K562 (cell line): ENCODE results near the gene MFF. TPM values are rescaled to one million over a fixed set of nuclear protein-coding genes. Genes with fewer than 3 reads are reported as not detected.

Experiments
- ATAC-seq: fragments of 200-7000 bp; cut with Tn5 transposase; 3 replicates; pipeline ENCODE4 v1.9.1; 2020; ENCODE audit warnings: moderate library complexity
- BruUV-seq: library from RNA; stranded (reverse); fragments of 400-500 nt; replicated peaks from 2 replicates; lab custom pipeline; 2021; lab: Mats Ljungman, UMichigan
- CTCF ChIA-PET: fragments of 300-600 bp; formaldehyde crosslinking; extraction: SDS; loops from one replicate; lab custom pipeline; 2021; ENCODE audit warnings: low intra/inter-chr PET ratio; lab: Yijun Ruan, JAX
- POLR2A ChIA-PET: fragments of 300-600, 350-650 bp; sonication (Branson Sonifier 250); formaldehyde crosslinking; extraction: SDS; loops from one replicate; lab custom pipeline; 2021; ENCODE audit warnings: antibody characterized with exemption, inconsistent platforms; lab: Yijun Ruan, JAX
- DNase-seq, 4 experiments: peaks; one replicate each; pipeline versions ENCODE4 v3.0.0 to v3.0.0-alpha.2; 2011 to 2018; ENCODE audit warnings: low spot score in 3 of 4, mixed read lengths in 3 of 4; ENCODE audit errors: extremely low read depth in 1 of 4
- FAIRE-seq: peaks from 2 replicates; lab custom pipeline; 2011; peaks lifted over from hg19 to GRCh38; lab: Jason Lieb, UNC
- H2AFZ ChIP-seq: 2 replicates; pipeline ENCODE4 v1.6.0; 2011; ENCODE audit warnings: low read depth, low read length, control low read depth, inconsistent platforms
- H3K27ac ChIP-seq: fragments of 200-600 bp; 3 replicates; pipeline ENCODE4 v1.8.0; 2011; ENCODE audit warnings: low read depth, mild to moderate bottlenecking, control low read depth, inconsistent platforms, low read length, moderate library complexity, mixed read lengths; ENCODE audit errors: extremely low read depth
- H3K27me3 ChIP-seq, 2 experiments: fragments of 300-600 bp in 1 of 2; 2 replicates in 1 of 2; 3 replicates in 1 of 2; pipeline versions ENCODE4 v1.6.0 to v1.8.0; 2011; ENCODE audit warnings: inconsistent platforms in 2 of 2, low read length in 2 of 2, mild to moderate bottlenecking in 1 of 2, mixed read lengths in 1 of 2, moderate library complexity in 1 of 2; ENCODE audit not compliant: control insufficient read depth in 2 of 2, insufficient read depth in 2 of 2
- H3K36me3 ChIP-seq: fragments of 300-600 bp; 3 replicates; pipeline ENCODE4 v1.8.0; 2011; ENCODE audit warnings: mild to moderate bottlenecking, low read length, inconsistent platforms; ENCODE audit not compliant: control insufficient read depth, insufficient read depth
- H3K4me1 ChIP-seq, 2 experiments: fragments of 200-600 bp in 1 of 2; replicated peaks in 1 of 2; 2 replicates in 1 of 2; 3 replicates in 1 of 2; pipeline versions ENCODE4 v1.5.1 to v1.8.0; 2011; ENCODE audit warnings: inconsistent platforms in 2 of 2, low read length in 2 of 2, mild to moderate bottlenecking in 1 of 2, mixed read lengths in 1 of 2, moderate library complexity in 1 of 2; ENCODE audit not compliant: control insufficient read depth in 2 of 2, insufficient read depth in 2 of 2
- H3K4me2 ChIP-seq: 2 replicates; pipeline ENCODE4 v1.6.1; 2011; ENCODE audit warnings: low read length, control low read depth, inconsistent platforms, mixed read lengths; ENCODE audit not compliant: insufficient read depth
- H3K4me3 ChIP-seq: fragments of 200-600 bp; sonication (generic), shearing (Covaris generic); 2 replicates; pipeline ENCODE4 v1.5.1; 2016; ENCODE audit warnings: control low read depth, inconsistent platforms
- H3K79me2 ChIP-seq: fragments of 200-600 bp; 3 replicates; pipeline ENCODE4 v1.8.0; 2011; ENCODE audit warnings: low read length, inconsistent platforms; ENCODE audit not compliant: control insufficient read depth, insufficient read depth
- H3K9ac ChIP-seq, 2 experiments: 2 replicates each; pipeline versions ENCODE4 v1.6.0 to v1.6.1; 2011; ENCODE audit warnings: low read depth in 2 of 2, low read length in 2 of 2, control low read depth in 1 of 2, inconsistent platforms in 1 of 2, mild to moderate bottlenecking in 1 of 2, mixed read lengths in 1 of 2; ENCODE audit not compliant: insufficient read depth in 1 of 2
- H3K9me1 ChIP-seq: one replicate; pipeline ENCODE4 v1.6.0; 2011; ENCODE audit warnings: inconsistent platforms, mild to moderate bottlenecking, low read length, moderate library complexity; ENCODE audit not compliant: control insufficient read depth, insufficient read depth
- H3K9me3 ChIP-seq: replicated peaks from 2 replicates; pipeline ENCODE4 v1.5.1; 2011; ENCODE audit warnings: low read depth, low read length, inconsistent platforms; ENCODE audit not compliant: control insufficient read depth, insufficient read depth
- H4K20me1 ChIP-seq: replicated peaks from 2 replicates; pipeline ENCODE4 v1.6.1; 2011; ENCODE audit warnings: low read length, inconsistent platforms, mixed read lengths; ENCODE audit not compliant: control insufficient read depth, insufficient read depth
- CBX8 ChIP-seq: fragments of 200-600 bp; sonication (generic); IDR thresholded peaks from 2 replicates; pipeline ENCODE4 v1.6.1; 2012; ENCODE audit warnings: borderline replicate concordance, mixed run types, low read depth, mild to moderate bottlenecking, moderate library complexity, mixed read lengths, low read length, control low read depth, inconsistent platforms; ENCODE audit not compliant: poor library complexity, severe bottlenecking; ENCODE audit errors: extremely low read depth
- EZH2 ChIP-seq: IDR thresholded peaks from 2 replicates; pipeline ENCODE4 v1.6.1; 2012; ENCODE audit warnings: low read depth, mild to moderate bottlenecking, inconsistent platforms, low read length, borderline replicate concordance
- JUN ChIP-seq, 2 experiments: sonication (generic) in 1 of 2; formaldehyde crosslinking in 1 of 2; IDR thresholded peaks; 2 replicates each; pipeline versions ENCODE4 v1.6.1 to v1.8.0; 2012 to 2022; ENCODE audit warnings: borderline replicate concordance in 2 of 2, mild to moderate bottlenecking in 2 of 2, improper control_type of control experiment in 1 of 2, low read depth in 1 of 2, low read length in 1 of 2, missing genetic modification reagents in 1 of 2
- KAT8 ChIP-seq: fragments of 450-650 bp; IDR thresholded peaks from 2 replicates; pipeline ENCODE4 v1.6.1; 2016; ENCODE audit warnings: low read depth, mild to moderate bottlenecking
- NFE2 ChIP-seq: IDR thresholded peaks from 2 replicates; pipeline ENCODE4 v1.6.1; 2014; ENCODE audit warnings: antibody characterized with exemption, low read depth
- POLR2A ChIP-seq: fragments of 450-650 bp; conservative IDR thresholded peaks from 2 replicates; pipeline ENCODE4 v1.6.1; 2016
- PRDM10 ChIP-seq: fragments of 450-650 bp; IDR thresholded peaks from 2 replicates; pipeline ENCODE4 v1.6.1; 2018; ENCODE audit not compliant: partially characterized antibody
- TBL1XR1 ChIP-seq, 2 experiments: IDR thresholded peaks; 2 replicates each; pipeline ENCODE4 v1.6.1; 2012; ENCODE audit warnings: improper control_type of control experiment in 2 of 2, low read length in 2 of 2, mild to moderate bottlenecking in 1 of 2
- XRCC5 ChIP-seq: fragments of 200-400 bp; formaldehyde crosslinking; IDR thresholded peaks from 2 replicates; pipeline ENCODE4 v1.6.1; 2017; ENCODE audit warnings: low read depth, mild to moderate bottlenecking, low read length
- ZNF134 ChIP-seq: fragments of 250-450 bp; sonication (Bioruptor Pico); conservative IDR thresholded peaks from 2 replicates; pipeline ENCODE4 v1.4.0; 2020
- ZNF263 ChIP-seq: sonication (generic); formaldehyde crosslinking; IDR thresholded peaks from 2 replicates; pipeline ENCODE4 v1.8.0; 2022; ENCODE audit warnings: mild to moderate bottlenecking, missing genetic modification reagents, borderline replicate concordance
- ZNF696 ChIP-seq: fragments of 250-450 bp; sonication (Bioruptor Pico); conservative IDR thresholded peaks from 2 replicates; pipeline ENCODE4 v1.4.0; 2020; ENCODE audit warnings: mild to moderate bottlenecking, moderate library complexity
- WGBS: fragments of 100-300 bp; shearing (Covaris generic); methylation state at CpG from one replicate; pipeline ENCODE4 v1.1.6; 2016; ENCODE audit warnings: low coverage, mixed read lengths; ENCODE audit not compliant: insufficient coverage; ENCODE audit errors: missing lambda C conversion rate; 5-methylcytosine and 5-hydroxymethylcytosine counted together
- in situ Hi-C: fragments of 300-500 bp; cut with MboI; formaldehyde crosslinking; loops from 4 replicates; pipeline ENCODE4 v1.15.0; 2018; ENCODE audit warnings: inconsistent platforms, mixed read lengths
- intact Hi-C: fragments of 100-400 bp; cut with micrococcal nuclease; formaldehyde crosslinking; loops from 2 replicates; pipeline ENCODE4 v1.14.2; 2022
- polyA plus RNA-seq, 8 experiments: library from polyadenylated mRNA; depleted of rRNA in 4 of 8; stranded (reverse) in 5 of 8; unstranded in 3 of 8; fragments of >200 nt; fragmentation: Nextera tagmentation in 2 of 8; fragmentation: Illumina TruSeq in 1 of 8; extraction: Ambion mirVana in 2 of 8; extraction: Trizol in 1 of 8; gene quantifications; 2 replicates each; pipeline versions ENCODE4 v1.2.1 to v1.2.3, GENCODE V29; 2011 to 2014; ENCODE audit warnings: inconsistent platforms in 1 of 8, missing spikeins in 1 of 8
- total RNA-seq, 7 experiments: library from RNA; depleted of rRNA in 6 of 7; stranded (reverse); fragments of >200 nt in 6 of 7; fragmentation: Illumina TruSeq in 2 of 7; extraction: Trizol in 2 of 7; gene quantifications; 2 replicates each; pipeline versions ENCODE4 v1.2.1 to v1.2.3, GENCODE V29; 2011 to 2021; ENCODE audit warnings: low replicate concordance in 1 of 7
- TF ChIP-seq, protein P1 (sequence below): sonication (generic); formaldehyde crosslinking; IDR thresholded peaks from 2 replicates; pipeline ENCODE4 v1.8.0; 2022; ENCODE audit warnings: mild to moderate bottlenecking, missing genetic modification reagents
- TF ChIP-seq, protein P2 (sequence below): fragments of 450-650 bp; IDR thresholded peaks from 2 replicates; pipeline ENCODE4 v1.6.1; 2017; ENCODE audit warnings: mild to moderate bottlenecking, moderate library complexity

MFF gene
- total and polyA plus RNA-seq, 9 of the 15 experiments (the other 6 are each of a cell fraction or from before 2014, with no cell fraction given) = 9.4 to 75.4 (median 55.7) TPM

- no peak for DNase-seq
- no peaks in the 10 kb centered on the region for H3K36me3 ChIP-seq
- 16% methylated on average over 5 of the region's 5 CpGs for WGBS
- intact Hi-C loops (no loop called here), in situ Hi-C loops (no loop called here)
- no peak for ATAC-seq
- H3K27ac ChIP-seq = no peak overlapping the region
- H3K9ac ChIP-seq = no peak overlapping the region
- H3K4me3 ChIP-seq = no peak overlapping the region
- no peaks in the 10 kb centered on the region for H3K9me1 ChIP-seq
- TF ChIP-seq ZNF263 (CRISPR knock-in tag) = no peak
- no peak for TF ChIP-seq JUN (IDR thresholded peaks at IDR 0.05; ENCODE audit: borderline replicate concordance, low read depth, low read length)
- no peak for TF ChIP-seq JUN (CRISPR knock-in tag; IDR thresholded peaks at IDR 0.05; ENCODE audit: borderline replicate concordance)
- TF ChIP-seq EZH2 = no peak
- TF ChIP-seq ZNF696 (CRISPR knock-in tag) = no peak
- TF ChIP-seq, protein P1, sequence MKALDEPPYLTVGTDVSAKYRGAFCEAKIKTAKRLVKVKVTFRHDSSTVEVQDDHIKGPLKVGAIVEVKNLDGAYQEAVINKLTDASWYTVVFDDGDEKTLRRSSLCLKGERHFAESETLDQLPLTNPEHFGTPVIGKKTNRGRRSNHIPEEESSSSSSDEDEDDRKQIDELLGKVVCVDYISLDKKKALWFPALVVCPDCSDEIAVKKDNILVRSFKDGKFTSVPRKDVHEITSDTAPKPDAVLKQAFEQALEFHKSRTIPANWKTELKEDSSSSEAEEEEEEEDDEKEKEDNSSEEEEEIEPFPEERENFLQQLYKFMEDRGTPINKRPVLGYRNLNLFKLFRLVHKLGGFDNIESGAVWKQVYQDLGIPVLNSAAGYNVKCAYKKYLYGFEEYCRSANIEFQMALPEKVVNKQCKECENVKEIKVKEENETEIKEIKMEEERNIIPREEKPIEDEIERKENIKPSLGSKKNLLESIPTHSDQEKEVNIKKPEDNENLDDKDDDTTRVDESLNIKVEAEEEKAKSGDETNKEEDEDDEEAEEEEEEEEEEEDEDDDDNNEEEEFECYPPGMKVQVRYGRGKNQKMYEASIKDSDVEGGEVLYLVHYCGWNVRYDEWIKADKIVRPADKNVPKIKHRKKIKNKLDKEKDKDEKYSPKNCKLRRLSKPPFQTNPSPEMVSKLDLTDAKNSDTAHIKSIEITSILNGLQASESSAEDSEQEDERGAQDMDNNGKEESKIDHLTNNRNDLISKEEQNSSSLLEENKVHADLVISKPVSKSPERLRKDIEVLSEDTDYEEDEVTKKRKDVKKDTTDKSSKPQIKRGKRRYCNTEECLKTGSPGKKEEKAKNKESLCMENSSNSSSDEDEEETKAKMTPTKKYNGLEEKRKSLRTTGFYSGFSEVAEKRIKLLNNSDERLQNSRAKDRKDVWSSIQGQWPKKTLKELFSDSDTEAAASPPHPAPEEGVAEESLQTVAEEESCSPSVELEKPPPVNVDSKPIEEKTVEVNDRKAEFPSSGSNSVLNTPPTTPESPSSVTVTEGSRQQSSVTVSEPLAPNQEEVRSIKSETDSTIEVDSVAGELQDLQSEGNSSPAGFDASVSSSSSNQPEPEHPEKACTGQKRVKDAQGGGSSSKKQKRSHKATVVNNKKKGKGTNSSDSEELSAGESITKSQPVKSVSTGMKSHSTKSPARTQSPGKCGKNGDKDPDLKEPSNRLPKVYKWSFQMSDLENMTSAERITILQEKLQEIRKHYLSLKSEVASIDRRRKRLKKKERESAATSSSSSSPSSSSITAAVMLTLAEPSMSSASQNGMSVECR = no peak
- TF ChIP-seq KAT8 = no peak
- TF ChIP-seq PRDM10 = no peak
- TF ChIP-seq XRCC5 = no peak
- TF ChIP-seq POLR2A = no peak
- no peak for TF ChIP-seq NFE2
- TF ChIP-seq TBL1XR1 (IDR thresholded peaks at IDR 0.05; ENCODE audit: low read length in 2 of 2) = no peak
- no peak for TF ChIP-seq ZNF134 (CRISPR knock-in tag)
- TF ChIP-seq, protein P2, sequence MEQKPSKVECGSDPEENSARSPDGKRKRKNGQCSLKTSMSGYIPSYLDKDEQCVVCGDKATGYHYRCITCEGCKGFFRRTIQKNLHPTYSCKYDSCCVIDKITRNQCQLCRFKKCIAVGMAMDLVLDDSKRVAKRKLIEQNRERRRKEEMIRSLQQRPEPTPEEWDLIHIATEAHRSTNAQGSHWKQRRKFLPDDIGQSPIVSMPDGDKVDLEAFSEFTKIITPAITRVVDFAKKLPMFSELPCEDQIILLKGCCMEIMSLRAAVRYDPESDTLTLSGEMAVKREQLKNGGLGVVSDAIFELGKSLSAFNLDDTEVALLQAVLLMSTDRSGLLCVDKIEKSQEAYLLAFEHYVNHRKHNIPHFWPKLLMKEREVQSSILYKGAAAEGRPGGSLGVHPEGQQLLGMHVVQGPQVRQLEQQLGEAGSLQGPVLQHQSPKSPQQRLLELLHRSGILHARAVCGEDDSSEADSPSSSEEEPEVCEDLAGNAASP = no peak
- no peak for TF ChIP-seq CBX8
- TF ChIP-seq, all 486 proteins: peak for 0
- no peak for FAIRE-seq
- ChIA-PET POLR2A (no interaction called here), CTCF (no interaction called here)
- no peaks in the 10 kb centered on the region for H3K4me1 ChIP-seq
- H4K20me1 ChIP-seq = no peaks in the 10 kb centered on the region
- H3K79me2 ChIP-seq = no peaks in the 10 kb centered on the region
- H3K4me2 ChIP-seq = no peak overlapping the region
- H2AFZ ChIP-seq = no peak overlapping the region
- H3K9me3 ChIP-seq = no peaks in the 10 kb centered on the region
- H3K27me3 ChIP-seq = no peaks in the 10 kb centered on the region
- BruUV-seq = no TSS peak
These were observed 37.3 kb upstream of the MFF start for GRCh38 chr2:227287771-227288170.
